ENCODE measurements around the gene RAVER1. TPM values are rescaled to one million over a fixed set of nuclear protein-coding genes. Genes with fewer than 3 reads are reported as not detected.

The RAVER1 gene
- total and polyA plus RNA-seq, 9 of the 15 experiments (the other 6 are each of a cell fraction or from before 2014, with no cell fraction given) = 0.06 to 113 (median 7.0) TPM

DNA sequence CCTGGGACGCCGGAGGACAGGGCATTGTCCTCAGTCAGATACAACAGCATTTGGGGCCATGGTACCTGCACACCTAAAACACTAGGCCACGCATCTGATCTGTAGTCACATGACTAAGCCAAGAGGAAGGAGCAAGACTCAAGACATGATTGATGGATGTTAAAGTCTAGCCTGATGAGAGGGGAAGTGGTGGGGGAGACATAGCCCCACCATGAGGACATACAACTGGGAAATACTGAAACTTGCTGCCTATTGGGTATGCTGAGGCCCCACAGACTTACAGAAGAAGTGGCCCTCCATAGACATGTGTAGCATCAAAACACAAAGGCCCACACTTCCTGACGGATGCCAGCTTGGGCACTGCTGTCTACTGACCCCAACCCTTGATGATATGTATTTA is 47.9 kb downstream of the RAVER1 start:
- H3K4me1 ChIP-seq (replicated peaks in 1 of 2; ENCODE audit: control insufficient read depth in 2 of 2, insufficient read depth in 2 of 2, low read length in 2 of 2) = peaks cover 30 to 68% of the 10 kb centered on the region in 2 experiments; a peak in 4 of 5 replicates
- H3K4me2 ChIP-seq (ENCODE audit: insufficient read depth, low read length) = no peak overlapping the region
- WGBS (ENCODE audit: insufficient coverage, low coverage, missing lambda C conversion rate) = 71% methylated on average over 4 of the region's 4 CpGs
- in situ Hi-C loops (cut with MboI) (no loop called here), intact Hi-C loops (cut with micrococcal nuclease) (no loop called here)
- no peaks in the 10 kb centered on the region for H3K27me3 ChIP-seq (ENCODE audit: control insufficient read depth in 2 of 2, insufficient read depth in 2 of 2, low read length in 2 of 2)
- peaks cover 54% of the 10 kb centered on the region for H3K36me3 ChIP-seq (ENCODE audit: control insufficient read depth, insufficient read depth, low read length)
- CTCF ChIA-PET (ENCODE audit: low intra/inter-chr PET ratio) = no interaction called here
- H3K9me3 ChIP-seq (replicated peaks; ENCODE audit: control insufficient read depth, insufficient read depth, low read depth, low read length) = no peaks in the 10 kb centered on the region
- H3K9ac ChIP-seq (ENCODE audit: insufficient read depth in 1 of 2, low read depth in 2 of 2, low read length in 2 of 2) = peak overlapping the region in 1 of 2 experiments; percentile 41; a peak in 3 of 4 replicates
- ATAC-seq (no peak), DNase-seq (ENCODE audit: extremely low read depth in 1 of 4, low spot score in 3 of 4) (peak in 1 of 4 experiments; percentile 45), FAIRE-seq (no peak)
- peaks cover 44% of the 10 kb centered on the region for H3K79me2 ChIP-seq (ENCODE audit: control insufficient read depth, insufficient read depth, low read length)
- peaks cover 6% of the 10 kb centered on the region for H3K9me1 ChIP-seq (ENCODE audit: control insufficient read depth, insufficient read depth, low read length)
- no peak overlapping the region for H3K4me3 ChIP-seq
- no peaks in the 10 kb centered on the region for H4K20me1 ChIP-seq (replicated peaks; ENCODE audit: control insufficient read depth, insufficient read depth, low read length)
- POLR2A ChIA-PET = interaction anchor here (0.5 to 6.2 kb wide), 4 partner anchors 14 to 20 kb away, joined by 3 to 74 read pairs (median 4); partner anchors contain the start of gene ICAM1
- H3K27ac ChIP-seq (ENCODE audit: extremely low read depth, low read depth, low read length) = peak overlapping the region; percentile 96; the same call in 2 of the 3 replicates
- no TSS peak for BruUV-seq (replicated peaks)
- H2AFZ ChIP-seq (ENCODE audit: low read depth, low read length) = no peak overlapping the region
- TF ChIP-seq, protein P1, sequence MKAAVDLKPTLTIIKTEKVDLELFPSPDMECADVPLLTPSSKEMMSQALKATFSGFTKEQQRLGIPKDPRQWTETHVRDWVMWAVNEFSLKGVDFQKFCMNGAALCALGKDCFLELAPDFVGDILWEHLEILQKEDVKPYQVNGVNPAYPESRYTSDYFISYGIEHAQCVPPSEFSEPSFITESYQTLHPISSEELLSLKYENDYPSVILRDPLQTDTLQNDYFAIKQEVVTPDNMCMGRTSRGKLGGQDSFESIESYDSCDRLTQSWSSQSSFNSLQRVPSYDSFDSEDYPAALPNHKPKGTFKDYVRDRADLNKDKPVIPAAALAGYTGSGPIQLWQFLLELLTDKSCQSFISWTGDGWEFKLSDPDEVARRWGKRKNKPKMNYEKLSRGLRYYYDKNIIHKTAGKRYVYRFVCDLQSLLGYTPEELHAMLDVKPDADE (conservative IDR thresholded peaks at IDR 0.05; ENCODE audit: control insufficient read depth, low read depth, low read length) = no peak
- no peak for TF ChIP-seq ZNF212 (CRISPR knock-in tag; IDR thresholded peaks at IDR 0.05)
- TF ChIP-seq SMAD4 (CRISPR knock-in tag; conservative IDR thresholded peaks at IDR 0.05) = 0 out of 2 replicates have a peak, but pooled peaks have one; percentile 41
- peak; percentile 56; the same call in 1 of the 2 replicates for TF ChIP-seq RAD51 (IDR thresholded peaks at IDR 0.05; ENCODE audit: borderline replicate concordance, low read depth)
- TF ChIP-seq L3MBTL2 (IDR thresholded peaks at IDR 0.05) = no peak
- TF ChIP-seq, protein P2, sequence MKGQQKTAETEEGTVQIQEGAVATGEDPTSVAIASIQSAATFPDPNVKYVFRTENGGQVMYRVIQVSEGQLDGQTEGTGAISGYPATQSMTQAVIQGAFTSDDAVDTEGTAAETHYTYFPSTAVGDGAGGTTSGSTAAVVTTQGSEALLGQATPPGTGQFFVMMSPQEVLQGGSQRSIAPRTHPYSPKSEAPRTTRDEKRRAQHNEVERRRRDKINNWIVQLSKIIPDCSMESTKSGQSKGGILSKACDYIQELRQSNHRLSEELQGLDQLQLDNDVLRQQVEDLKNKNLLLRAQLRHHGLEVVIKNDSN (CRISPR knock-in tag; IDR thresholded peaks at IDR 0.05) = peak; percentile 66
- TF ChIP-seq, protein P3, sequence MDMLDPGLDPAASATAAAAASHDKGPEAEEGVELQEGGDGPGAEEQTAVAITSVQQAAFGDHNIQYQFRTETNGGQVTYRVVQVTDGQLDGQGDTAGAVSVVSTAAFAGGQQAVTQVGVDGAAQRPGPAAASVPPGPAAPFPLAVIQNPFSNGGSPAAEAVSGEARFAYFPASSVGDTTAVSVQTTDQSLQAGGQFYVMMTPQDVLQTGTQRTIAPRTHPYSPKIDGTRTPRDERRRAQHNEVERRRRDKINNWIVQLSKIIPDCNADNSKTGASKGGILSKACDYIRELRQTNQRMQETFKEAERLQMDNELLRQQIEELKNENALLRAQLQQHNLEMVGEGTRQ (CRISPR knock-in tag; IDR thresholded peaks at IDR 0.05) = 0 out of 2 replicates have a peak, but pooled peaks have one; percentile 37
- TF ChIP-seq TGIF2 (CRISPR knock-in tag; IDR thresholded peaks at IDR 0.05) = no peak
- no peak for TF ChIP-seq ZNF124 (CRISPR knock-in tag; IDR thresholded peaks at IDR 0.05)
- TF ChIP-seq NR1H2 (CRISPR knock-in tag; IDR thresholded peaks at IDR 0.05) = no peak
- TF ChIP-seq POLR3A (IDR thresholded peaks at IDR 0.05; ENCODE audit: borderline replicate concordance, extremely low read depth, insufficient read depth, insufficient read length) = no peak
- TF ChIP-seq DMBX1 (CRISPR knock-in tag; IDR thresholded peaks at IDR 0.05; ENCODE audit: borderline replicate concordance) = no peak
- TF ChIP-seq CXXC5 (CRISPR knock-in tag; IDR thresholded peaks at IDR 0.05) = peak; percentile 41
- TF ChIP-seq TOE1 (IDR thresholded peaks at IDR 0.05; ENCODE audit: borderline replicate concordance) = peak; percentile 85
- no peak for TF ChIP-seq TOE1 (CRISPR knock-in tag; IDR thresholded peaks at IDR 0.05; ENCODE audit: borderline replicate concordance, low read depth)
- no peak for TF ChIP-seq SRF (CRISPR knock-in tag; IDR thresholded peaks at IDR 0.05)
- TF ChIP-seq CHD4 (IDR thresholded peaks at IDR 0.05; ENCODE audit: insufficient read depth, insufficient replicate concordance, low read depth, low read length, poor library complexity, severe bottlenecking) = no peak
- TF ChIP-seq HDGF (IDR thresholded peaks at IDR 0.05) = no peak
- peak; percentile 95 for TF ChIP-seq MEIS2 (IDR thresholded peaks at IDR 0.05; ENCODE audit: partially characterized antibody)
- TF ChIP-seq ILF3 (IDR thresholded peaks at IDR 0.05; ENCODE audit: borderline replicate concordance) = 0 out of 2 replicates have a peak, but pooled peaks have one; percentile 20

All from K562 (cell line).